OCI-M2 (cell line): Measurements from ENCODE around the gene CTPS1.

ENCODE experiments used
- DNase-seq: peaks from one replicate; lab custom pipeline; 2025; ENCODE audit not compliant: unreplicated experiment; lab: John Stamatoyannopoulos, UW

The CTPS1 gene

DNA sequence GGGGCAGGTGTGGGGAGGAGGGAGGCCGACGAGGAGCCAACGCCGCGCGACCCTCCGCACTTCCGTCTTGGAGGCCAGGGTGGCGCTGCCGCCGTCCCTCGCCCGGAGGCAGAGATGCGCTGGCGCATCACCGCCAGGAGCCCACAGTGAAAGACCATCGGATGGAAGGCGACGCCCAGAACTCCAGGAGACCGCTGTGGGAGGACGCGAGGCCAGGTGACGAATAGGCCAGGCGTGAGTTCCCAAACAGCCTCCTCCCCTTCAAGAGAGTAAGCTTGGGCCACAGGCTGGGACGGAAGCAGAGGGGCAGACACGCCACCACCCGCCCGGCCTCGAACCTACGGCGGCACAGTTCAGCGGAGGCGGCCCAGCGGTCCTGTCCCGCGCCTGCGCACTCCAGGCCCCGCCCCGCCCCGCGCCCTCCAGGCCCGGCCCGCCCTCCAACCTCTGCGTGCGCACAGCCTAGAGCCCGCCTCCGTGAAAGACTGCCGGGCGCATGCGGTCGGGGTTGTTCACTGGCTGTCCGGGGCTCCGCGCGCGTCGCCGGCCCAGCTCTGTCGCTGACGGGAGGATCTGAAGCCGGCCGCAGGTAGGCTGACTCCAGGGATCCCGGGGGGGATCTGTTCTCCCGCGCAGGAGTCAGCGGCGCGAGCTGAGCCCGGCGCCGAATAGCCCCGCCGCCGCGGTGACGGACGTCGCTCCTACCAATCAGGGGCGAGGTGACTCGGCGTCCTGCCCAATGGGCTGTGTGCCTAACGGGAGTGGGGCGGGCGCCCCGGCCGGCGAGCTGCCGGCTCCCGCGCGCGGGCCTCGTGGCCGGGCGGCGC, at the start of gene CTPS1:
Gene CTPS1 (plus strand): TSS at position 456 of the 827 bp plus-strand sequence. CDS start 3,595 bp downstream, outside the sequence.
- peak; percentile 43 for DNase-seq

DNA sequence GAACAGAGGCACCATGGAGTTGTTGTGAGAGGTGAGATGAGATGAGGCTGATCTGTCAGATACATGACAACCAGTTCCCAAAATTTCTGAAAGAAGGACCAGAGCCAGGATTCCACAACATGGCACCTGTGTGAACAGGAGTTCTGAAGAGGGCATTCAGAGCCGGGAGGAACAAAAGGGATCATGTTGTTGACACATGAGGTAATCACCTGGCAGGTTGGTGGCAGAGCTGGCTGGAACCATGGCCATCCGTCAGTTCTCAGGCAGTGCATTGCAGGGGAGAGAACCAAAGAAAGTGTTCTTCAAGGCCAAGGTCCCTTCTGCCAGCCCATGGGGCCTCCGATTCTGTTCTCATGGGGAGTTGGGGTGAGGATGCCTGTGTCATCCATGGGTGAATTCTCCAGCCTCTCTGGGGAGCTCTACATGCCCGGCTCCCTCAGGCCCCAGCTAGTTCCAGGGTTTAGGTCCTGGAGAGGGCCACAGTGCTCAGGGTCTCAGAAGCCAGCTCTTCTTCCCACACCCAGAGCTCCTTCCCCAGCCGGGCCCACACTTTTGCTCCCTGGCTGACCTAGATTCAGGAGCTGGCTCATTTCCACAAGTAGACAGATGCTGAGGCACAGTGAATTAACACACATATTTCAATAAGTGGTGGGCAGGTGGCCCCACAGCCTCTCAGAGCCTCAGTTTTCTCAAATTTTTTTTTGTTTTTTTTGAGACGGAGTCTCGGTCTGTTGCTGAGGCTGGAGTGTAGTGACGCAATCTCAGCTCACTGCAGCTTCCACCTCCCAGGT, 49.1 kb upstream of the CTPS1 start:
- no peak for DNase-seq

DNA sequence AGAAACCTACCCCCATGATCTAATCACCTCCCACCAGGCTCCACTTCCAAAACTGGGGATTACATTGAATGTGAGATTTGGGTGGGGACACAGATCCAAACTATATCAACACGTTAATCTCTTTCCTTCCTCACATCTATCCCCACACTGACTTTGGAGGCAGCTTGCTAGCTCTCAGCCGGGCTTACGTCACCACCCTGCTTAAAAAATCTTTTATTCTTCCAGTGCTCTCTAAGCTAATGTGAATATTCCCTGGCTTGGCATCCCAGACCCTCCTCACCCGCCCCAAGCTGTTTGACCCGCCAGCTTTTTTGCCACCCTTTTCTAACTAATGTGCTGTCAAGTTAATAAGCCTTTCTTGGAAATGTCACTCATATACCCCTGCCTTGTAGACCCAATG, 47.9 kb upstream of the CTPS1 start:
- DNase-seq = no peak

DNA sequence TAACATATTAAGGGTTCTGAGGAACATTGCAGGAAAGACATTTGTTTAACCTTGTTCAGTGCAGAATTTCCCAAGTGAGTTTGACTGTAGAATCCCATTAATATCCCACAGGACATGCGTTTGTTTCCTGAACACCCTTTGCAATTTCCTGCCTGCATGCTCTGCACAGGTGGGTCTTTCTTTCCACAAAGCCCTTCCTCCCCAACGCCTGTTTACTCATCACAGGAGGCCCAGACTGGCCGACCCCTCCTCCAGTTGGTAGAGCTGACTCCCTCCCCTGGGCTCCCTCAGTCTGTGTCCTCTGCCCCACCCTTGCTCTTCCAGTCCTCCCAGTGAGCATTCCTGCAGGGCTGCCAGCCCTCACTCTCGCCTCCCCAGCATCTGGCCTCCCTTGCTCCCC, 47.5 kb upstream of the CTPS1 start:
- no peak for DNase-seq

DNA sequence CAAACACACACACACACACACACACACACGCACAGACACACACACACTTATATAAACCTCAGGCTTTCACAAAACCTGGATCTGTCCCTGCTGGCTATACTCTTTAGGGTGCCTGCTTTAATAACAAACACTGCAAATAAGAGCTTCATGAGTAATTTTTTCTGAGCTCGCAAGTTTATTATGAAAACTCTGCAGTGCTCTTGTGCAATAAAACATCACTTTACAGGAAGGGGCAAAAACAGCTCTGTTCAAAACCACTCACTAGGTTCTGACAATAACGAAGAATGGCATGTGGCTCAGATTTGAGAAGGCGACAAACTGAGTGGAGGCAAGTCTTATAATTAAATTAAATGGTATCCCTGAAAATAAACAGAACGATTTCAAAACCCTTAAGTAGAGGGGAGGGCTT, 42.6 kb upstream of the CTPS1 start:
- DNase-seq = no peak

- no peak for DNase-seq
Observed at GRCh38 chr1:40938393-40938792, 41.1 kb upstream of the CTPS1 start.

- no peak for DNase-seq
Observed at GRCh38 chr1:40939320-40940059, 40.0 kb upstream of the CTPS1 start.

DNA sequence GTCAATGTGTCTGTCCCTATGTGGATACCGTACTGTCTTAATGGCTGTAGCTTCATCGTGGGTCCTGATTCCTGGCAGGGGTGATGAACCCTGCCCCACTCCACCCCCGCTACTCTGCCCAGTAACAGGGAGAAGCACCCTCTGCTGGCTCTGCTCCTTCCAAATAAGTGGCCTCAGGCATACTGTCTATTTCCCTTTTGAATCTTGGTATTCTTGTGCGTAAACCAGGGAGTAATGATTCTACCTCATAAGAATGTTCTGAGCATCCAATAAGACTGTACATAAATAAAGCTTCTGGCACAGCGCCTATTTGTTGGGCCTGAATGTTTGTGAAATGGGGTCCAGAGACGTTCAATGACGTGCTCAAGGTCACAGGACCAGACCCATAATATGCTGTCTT, 35.2 kb upstream of the CTPS1 start:
- no peak for DNase-seq

DNA sequence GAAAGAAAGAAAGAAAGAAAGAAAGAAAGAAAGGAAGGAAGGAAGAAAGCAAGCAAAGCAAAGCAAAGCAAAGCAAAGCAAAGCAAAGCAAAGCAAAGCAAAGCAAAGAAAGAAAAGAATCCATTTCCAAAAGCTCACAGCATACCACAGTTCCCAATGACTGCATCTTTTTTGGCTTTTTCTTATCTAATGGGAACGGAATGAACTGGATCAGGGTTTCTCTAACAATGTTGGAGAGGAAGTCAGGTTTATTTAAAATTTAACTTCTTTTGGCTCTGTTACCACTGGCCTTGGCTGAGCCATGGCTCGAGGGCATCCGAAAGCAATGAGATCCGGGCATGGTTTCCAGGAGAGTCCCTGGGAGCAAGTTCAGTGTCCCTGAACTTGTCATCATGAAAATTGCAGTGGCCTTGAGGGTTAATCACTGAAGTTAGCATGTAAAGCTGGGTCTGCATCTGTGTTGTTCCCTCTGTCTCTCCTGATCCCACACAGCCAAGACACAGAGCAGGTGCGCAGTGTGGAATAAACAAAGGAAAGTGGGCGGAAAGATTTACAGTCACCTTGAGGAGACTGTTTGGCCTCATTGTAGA, 34.6 kb upstream of the CTPS1 start:
- no peak for DNase-seq

GRCh38 chr1:40945491-40945973, 34.0 kb upstream of the CTPS1 start:
- no peak for DNase-seq

DNA sequence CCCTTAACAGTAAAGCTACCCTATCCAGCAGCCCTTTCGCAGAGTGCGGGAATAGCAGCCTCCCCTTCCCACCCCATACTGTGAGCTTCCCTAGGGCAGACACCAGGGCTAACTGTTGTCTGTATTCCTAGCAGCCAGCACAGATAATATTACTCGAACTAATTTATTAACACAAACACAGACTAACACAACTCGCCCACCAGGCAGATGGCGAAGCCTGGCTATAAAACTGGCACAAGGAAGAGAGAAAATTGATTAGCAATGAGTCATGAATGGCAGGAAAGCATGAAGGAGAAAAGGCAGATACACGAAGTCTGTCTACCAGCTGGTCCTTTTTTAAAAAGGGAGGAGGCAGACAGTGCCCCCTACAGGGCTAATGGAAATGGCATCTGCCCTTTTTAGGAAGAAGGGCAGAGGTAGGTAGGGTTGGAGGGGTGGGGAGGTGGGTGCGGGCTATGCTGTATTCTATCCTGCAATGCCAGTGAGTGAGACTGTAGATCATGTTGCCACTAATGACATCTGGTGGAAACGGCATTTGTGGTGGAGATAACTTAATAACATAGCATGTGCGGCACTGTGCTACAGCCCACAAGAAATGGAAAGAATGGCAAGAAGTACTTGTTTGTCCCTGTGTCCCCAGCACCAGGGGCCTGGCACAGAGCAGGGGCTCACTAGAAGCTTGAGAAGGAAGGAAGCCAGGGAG, 30.6 kb upstream of the CTPS1 start:
- DNase-seq = no peak

- DNase-seq = no peak
Observed at GRCh38 chr1:40949563-40949962, 29.9 kb upstream of the CTPS1 start.

DNA sequence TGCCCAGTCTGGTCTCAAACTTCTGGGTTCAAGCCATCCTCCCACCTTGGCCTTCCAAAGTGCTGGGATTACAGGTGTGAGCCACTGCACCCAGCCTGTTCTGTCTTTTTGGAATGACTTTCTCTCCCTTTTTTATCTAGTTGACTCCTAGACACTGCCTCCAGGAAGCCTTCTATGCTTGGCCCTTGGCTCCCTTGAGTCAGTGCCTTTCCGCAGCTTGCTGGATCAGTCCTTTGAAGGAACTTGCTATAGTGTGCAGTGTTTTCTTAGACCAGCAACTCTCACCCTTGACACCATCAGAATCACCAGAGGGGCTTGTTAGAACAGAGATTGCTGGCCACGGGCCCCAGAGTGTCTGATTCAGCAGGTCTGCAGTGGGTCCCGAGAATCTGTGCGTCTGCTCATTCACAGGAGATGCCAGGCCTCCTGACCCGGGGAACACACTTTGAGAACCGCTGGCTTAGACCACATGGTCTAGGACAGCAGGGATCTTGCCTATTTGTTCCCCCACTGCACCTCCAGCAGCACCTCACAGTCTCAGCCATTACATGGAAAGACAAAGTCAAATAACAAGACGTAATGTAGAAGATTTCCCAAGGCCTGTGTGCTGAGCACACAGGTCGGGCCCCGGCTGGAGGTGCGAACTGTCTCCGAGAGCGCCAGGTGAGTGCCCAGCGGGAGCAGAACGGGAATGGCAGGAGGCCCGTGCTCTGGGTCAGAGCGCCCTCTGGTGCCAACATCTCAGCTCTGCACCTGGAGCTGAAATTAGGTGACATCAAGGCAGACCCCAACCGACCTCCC, 27.4 kb upstream of the CTPS1 start:
- DNase-seq = peak; percentile 17

DNA sequence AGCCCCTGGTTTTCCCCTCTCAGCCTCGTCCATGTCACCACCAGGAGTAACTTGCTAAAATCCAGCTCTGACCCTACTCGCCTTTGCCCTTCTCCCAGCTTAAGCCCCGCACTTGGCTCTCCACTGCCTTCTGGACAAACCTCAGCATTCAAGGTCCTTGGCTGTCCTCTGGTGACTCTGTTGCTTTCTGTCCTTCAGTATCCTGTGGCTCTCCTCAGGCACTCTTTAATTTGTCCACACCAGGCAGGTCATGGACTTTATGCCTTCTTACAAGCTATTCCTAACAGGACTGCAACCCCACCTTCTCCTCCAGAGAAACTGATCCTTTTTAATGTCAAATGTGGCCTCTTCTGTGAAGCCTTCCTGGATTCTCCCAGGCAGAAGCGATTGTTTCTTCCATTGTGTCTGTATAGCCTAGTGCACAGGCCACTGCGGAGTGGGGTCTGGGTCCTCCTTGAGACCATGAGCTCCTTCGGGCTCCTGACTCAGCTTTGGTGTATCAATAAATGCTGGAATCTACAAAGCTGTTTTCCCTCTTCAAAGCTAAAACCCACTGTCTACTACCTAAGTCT, 26.7 kb upstream of the CTPS1 start:
- DNase-seq = no peak

DNA sequence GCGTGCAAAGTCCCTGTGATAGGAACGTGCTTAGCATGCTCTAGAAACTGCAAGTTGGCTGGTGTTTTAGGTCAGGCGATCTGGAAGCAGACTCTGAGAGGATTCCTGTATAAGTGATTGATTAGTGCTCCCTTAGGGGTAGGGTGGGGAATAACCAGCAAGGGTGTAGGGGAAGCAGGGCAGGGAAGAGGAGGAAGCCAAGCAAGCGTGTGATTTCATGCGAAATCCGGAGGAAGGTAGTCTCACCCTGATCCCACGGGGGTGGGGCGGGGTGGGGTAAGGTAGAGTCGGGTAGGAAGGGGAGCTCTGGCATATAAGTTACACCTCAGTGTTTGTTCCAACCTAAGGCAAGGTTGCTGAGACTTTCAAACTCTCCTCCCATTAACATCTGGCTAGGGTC, 24.9 kb upstream of the CTPS1 start:
- DNase-seq = no peak

DNA sequence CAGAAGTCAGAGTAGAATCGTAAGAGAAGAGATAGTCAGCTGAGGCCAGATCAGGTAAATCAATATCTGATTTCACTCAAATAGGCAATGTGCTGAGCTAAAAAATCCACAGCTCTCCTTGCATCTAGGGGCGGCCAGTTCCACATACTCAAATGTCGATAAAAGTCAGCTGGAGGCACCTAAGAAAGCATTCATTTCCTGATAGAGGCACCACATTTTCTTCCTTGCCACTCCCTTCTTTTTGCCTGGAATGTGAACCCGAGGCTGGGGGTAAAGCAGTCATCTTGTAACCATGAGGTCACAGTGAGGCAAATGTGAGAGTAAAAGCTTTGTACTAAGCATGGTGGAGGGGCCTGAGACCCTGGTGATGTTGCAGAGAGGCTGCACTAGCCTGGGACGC, 24.2 kb upstream of the CTPS1 start:
- DNase-seq = no peak

- no peak for DNase-seq
Observed at GRCh38 chr1:40956407-40956806, 23.1 kb upstream of the CTPS1 start.

DNA sequence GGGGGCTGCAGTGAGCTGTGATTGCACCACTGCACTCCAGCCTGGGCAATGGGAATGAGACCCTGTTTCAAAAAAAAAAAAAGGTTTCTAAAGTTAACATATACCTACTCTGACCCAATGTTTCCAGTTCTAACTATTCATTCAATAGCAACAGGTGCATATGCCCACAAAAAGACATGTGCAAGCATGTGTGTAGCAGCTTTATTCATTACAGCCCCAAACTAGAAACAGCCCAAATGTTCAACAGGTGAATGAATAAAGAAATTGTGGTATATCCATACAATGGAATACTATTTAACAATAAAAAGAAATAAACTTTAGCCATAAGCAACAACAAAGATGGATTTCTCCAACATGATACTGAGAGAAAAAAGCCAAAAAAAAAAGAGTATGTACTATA, 21.3 kb upstream of the CTPS1 start:
- DNase-seq = no peak

- no peak for DNase-seq
Observed at GRCh38 chr1:40965531-40965930, 14.0 kb upstream of the CTPS1 start.
